Measurements from ENCODE around the gene PLIN5. TPM values are rescaled to one million over a fixed set of nuclear protein-coding genes. Genes with fewer than 3 reads are reported as not detected.
A peak's percentile ranks its signal among the peaks of the same experiment; 100 is the strongest.

PLIN5 gene
- total RNA-seq, 1 donor from 2014 or later, result 73.5 TPM

GRCh38 chr19:4510435-4511255 lies 24.4 kb downstream of the PLIN5 start:
- Histone ChIP-seq H3K36me3 (peaks cover 41% of the 10 kb centered on the region), H3K4me1 (peaks cover 80% of the 10 kb centered on the region), H3K27me3 (ENCODE audit: low read depth) (no peaks in the 10 kb centered on the region), H3K27ac (replicated peaks) (no peak overlapping the region), H3K9me3 (replicated peaks) (no peaks in the 10 kb centered on the region), H3K4me3 (no peak overlapping the region)
- TF ChIP-seq, protein P1, sequence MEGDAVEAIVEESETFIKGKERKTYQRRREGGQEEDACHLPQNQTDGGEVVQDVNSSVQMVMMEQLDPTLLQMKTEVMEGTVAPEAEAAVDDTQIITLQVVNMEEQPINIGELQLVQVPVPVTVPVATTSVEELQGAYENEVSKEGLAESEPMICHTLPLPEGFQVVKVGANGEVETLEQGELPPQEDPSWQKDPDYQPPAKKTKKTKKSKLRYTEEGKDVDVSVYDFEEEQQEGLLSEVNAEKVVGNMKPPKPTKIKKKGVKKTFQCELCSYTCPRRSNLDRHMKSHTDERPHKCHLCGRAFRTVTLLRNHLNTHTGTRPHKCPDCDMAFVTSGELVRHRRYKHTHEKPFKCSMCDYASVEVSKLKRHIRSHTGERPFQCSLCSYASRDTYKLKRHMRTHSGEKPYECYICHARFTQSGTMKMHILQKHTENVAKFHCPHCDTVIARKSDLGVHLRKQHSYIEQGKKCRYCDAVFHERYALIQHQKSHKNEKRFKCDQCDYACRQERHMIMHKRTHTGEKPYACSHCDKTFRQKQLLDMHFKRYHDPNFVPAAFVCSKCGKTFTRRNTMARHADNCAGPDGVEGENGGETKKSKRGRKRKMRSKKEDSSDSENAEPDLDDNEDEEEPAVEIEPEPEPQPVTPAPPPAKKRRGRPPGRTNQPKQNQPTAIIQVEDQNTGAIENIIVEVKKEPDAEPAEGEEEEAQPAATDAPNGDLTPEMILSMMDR (IDR thresholded peaks at IDR 0.05; ENCODE audit: borderline replicate concordance), result no peak
- no peak for DNase-seq
- intact Hi-C loops (cut with micrococcal nuclease), result no loop called here

DNA sequence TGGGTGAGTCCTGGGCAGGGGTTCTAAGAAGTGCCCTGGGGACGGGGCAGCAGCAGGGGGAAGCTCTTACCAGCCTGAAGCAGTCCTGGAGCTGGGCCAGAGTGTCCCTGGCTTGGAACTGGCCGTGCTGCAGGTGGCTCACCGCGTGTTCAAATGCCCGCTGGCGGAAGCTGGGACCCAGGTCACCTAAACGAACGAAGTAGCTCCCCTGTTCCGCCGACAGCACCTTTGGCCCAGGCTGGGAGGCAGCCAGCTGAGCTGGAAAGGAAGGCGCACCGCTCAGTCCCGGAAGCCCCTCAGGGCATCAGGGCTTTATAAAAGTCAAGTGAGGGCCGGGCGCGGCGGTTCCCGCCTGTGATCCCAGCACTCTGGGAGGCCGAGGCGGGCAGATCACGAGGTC lies 26.3 kb downstream of the PLIN5 start:
- TF ChIP-seq, protein P1 (IDR thresholded peaks at IDR 0.05; ENCODE audit: borderline replicate concordance), result no peak
- intact Hi-C loops (cut with micrococcal nuclease), result no loop called here
- Histone ChIP-seq H3K27ac (replicated peaks) (peak overlapping the region; percentile 36), H3K4me3 (no peak overlapping the region), H3K27me3 (ENCODE audit: low read depth) (no peaks in the 10 kb centered on the region), H3K9me3 (replicated peaks) (no peaks in the 10 kb centered on the region), H3K4me1 (peaks cover 64% of the 10 kb centered on the region), H3K36me3 (peaks cover 50% of the 10 kb centered on the region)
- no peak for DNase-seq

GRCh38 chr19:4507804-4508203 lies 27.2 kb downstream of the PLIN5 start:
- intact Hi-C loops (cut with micrococcal nuclease), result no loop called here
- Histone ChIP-seq H3K4me1 (peaks cover 57% of the 10 kb centered on the region), H3K27ac (replicated peaks) (no peak overlapping the region)

GRCh38 chr19:4507150-4507452 lies 27.9 kb downstream of the PLIN5 start:
- Histone ChIP-seq H3K27me3 (ENCODE audit: low read depth) (no peaks in the 10 kb centered on the region), H3K4me1 (peaks cover 57% of the 10 kb centered on the region), H3K27ac (replicated peaks) (peak overlapping the region; percentile 23), H3K9me3 (replicated peaks) (no peaks in the 10 kb centered on the region), H3K36me3 (peaks cover 61% of the 10 kb centered on the region), H3K4me3 (no peak overlapping the region)
- DNase-seq, result no peak
- TF ChIP-seq, protein P1 (IDR thresholded peaks at IDR 0.05; ENCODE audit: borderline replicate concordance), result no peak
- intact Hi-C loops (cut with micrococcal nuclease), result no loop called here

More at GRCh38 chr19:4507804-4508203, 27.2 kb downstream of the PLIN5 start:
- H3K9me3 ChIP-seq (replicated peaks), result no peaks in the 10 kb centered on the region
- TF ChIP-seq, protein P1 (IDR thresholded peaks at IDR 0.05; ENCODE audit: borderline replicate concordance), result no peak
- H3K36me3 ChIP-seq, result peaks cover 54% of the 10 kb centered on the region
- H3K27me3 ChIP-seq (ENCODE audit: low read depth), result no peaks in the 10 kb centered on the region
- no peak for DNase-seq
- peak overlapping the region; percentile 2 for H3K4me3 ChIP-seq

DNA sequence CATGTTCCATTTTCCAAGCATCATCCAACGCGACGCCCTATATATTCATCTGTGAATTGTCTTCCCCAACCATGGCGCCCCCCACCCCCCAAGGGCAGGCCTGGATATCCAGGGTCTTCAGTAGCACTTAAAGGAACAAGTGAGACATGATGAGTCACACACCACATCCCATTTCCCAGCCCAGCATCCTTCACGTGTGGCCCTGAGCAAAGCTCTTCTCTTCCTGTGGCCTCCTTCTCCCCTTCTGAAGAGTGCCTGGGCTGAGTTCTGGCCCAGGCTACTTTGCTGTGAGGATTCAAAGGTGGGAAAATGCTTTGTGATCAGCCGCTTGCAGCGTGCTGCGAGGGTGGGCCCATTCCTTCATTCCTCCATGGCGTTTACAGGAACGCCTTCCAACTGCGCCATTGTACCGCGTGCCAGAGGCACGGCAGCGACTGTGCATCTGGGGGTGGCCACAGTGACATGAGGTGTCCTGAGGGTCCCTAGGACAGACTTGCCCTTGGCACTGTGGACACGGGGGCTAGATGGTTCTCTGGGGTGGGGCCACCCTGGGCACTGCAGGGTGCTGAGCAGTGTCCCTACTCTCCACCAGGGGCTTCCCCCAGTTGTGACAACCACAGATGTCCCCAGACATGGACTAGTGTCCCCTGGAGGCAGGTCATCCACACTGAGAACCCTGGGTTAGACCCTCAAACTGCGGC lies 28.4 kb downstream of the PLIN5 start:
- peaks cover 53% of the 10 kb centered on the region for H3K4me1 ChIP-seq
- H3K27me3 ChIP-seq (ENCODE audit: low read depth), result no peaks in the 10 kb centered on the region
- no peak for DNase-seq
- H3K9me3 ChIP-seq (replicated peaks), result no peaks in the 10 kb centered on the region
- TF ChIP-seq, protein P1 (IDR thresholded peaks at IDR 0.05; ENCODE audit: borderline replicate concordance), result no peak
- peaks cover 66% of the 10 kb centered on the region for H3K36me3 ChIP-seq
- H3K4me3 ChIP-seq, result no peak overlapping the region
- peak overlapping the region; percentile 23 for H3K27ac ChIP-seq (replicated peaks)
- intact Hi-C loops (cut with micrococcal nuclease), result no loop called here
